Adrenal gland (tissue), 5 donors: ENCODE data around the gene KCNAB2.

Experiments
- CTCF ChIP-seq, 6 experiments: fragments of 450-650 bp in 4 of 6; fragments of 200-600 bp in 2 of 6; sonication (generic) in 1 of 6; IDR thresholded peaks; 1 replicate in 5 of 6; 2 replicates in 1 of 6; pipeline versions ENCODE4 v1.5.1 to v1.8.0; 2016 to 2021; ENCODE audit warnings: antibody characterized with exemption in 6 of 6, mild to moderate bottlenecking in 2 of 6, moderate library complexity in 1 of 6
- POLR2A ChIP-seq, 2 donors: fragments of 450-650 bp; IDR thresholded peaks; one replicate each; pipeline ENCODE4 v1.6.1; 2017; ENCODE audit warnings: antibody characterized with exemption in 2 of 2, mild to moderate bottlenecking in 2 of 2, moderate library complexity in 1 of 2
- donor health status: DM: no; HTN: no; CAD: no.

GRCh38 chr1:6118415-6118814 is 72.7 kb downstream of the KCNAB2 start:
- no peak for TF ChIP-seq POLR2A (IDR thresholded peaks at IDR 0.05)
- TF ChIP-seq CTCF (IDR thresholded peaks at IDR 0.05), result no peak
